Adipose tissue (tissue), 3 donors: ENCODE measurements around the gene HOXA7. TPM values are rescaled to one million over a fixed set of nuclear protein-coding genes. Genes with fewer than 3 reads are reported as not detected.

Experiments used
- H3K27ac ChIP-seq: one replicate; pipeline ENCODE4 v1.5.1; 2013; ENCODE audit warnings: low read depth, low read length
- WGBS, 3 donors: extraction: QIAGEN DNeasy Blood & Tissue Kit; methylation state at CpG; one replicate each; pipeline ENCODE4 v1.1.7; 2013; 5-methylcytosine and 5-hydroxymethylcytosine counted together
- polyA plus RNA-seq, 3 donors: library from polyadenylated mRNA; stranded (reverse); fragments of 200-250 nt; gene quantifications; one replicate each; pipeline ENCODE4 v1.2.3, GENCODE V29; 2013
- donor health status: healthy with polysubstance abuse.
- donor health status: Bipolar disorder and iron deficiency.
- donor health status: healthy.

The HOXA7 gene
- polyA plus RNA-seq, 3 donors = 1.3 to 10.8 (median 5.2) TPM

GRCh38 chr7:27173956-27174873 is 17.7 kb upstream of the HOXA7 start, which contains the start of gene HOXA10:
HOXA10 (minus strand) TSS chr7:27174320; CDS start chr7:27174306, 14 bp downstream.
- H3K27ac ChIP-seq = no peak within 1 kb of the TSS
- WGBS, 3 donors = 8 to 9% (median 8%) methylated on average over 67 to 82 of the region's 82 CpGs

GRCh38 chr7:27173511-27173955 is 17.1 kb upstream of the HOXA7 start:
- 1% methylated on average over 39 to 59 of the region's 59 CpGs for WGBS, 3 donors
- no peak overlapping the region for H3K27ac ChIP-seq

GRCh38 chr7:27172823-27173510 is 16.5 kb upstream of the HOXA7 start:
- H3K27ac ChIP-seq = no peak overlapping the region
- 2 to 3% (median 2%) methylated on average over 52 to 58 of the region's 58 CpGs for WGBS, 3 donors

- no peak overlapping the region for H3K27ac ChIP-seq
- 10 to 18% (median 12%) methylated on average over 10 of the region's 10 CpGs for WGBS, 3 donors
These were observed 15.9 kb upstream of the HOXA7 start for GRCh38 chr7:27172315-27172774.

GRCh38 chr7:27171637-27172314 is 15.3 kb upstream of the HOXA7 start:
- WGBS, 3 donors = 8 to 24% (median 17%) methylated on average over 30 of the region's 30 CpGs
- no peak overlapping the region for H3K27ac ChIP-seq

GRCh38 chr7:27171325-27171636 is 14.8 kb upstream of the HOXA7 start:
- WGBS, 3 donors = 13 to 28% (median 16%) methylated on average over 8 of the region's 8 CpGs
- no peak overlapping the region for H3K27ac ChIP-seq

- 21 to 35% (median 31%) methylated on average over 11 of the region's 11 CpGs for WGBS, 3 donors
- H3K27ac ChIP-seq = no peak overlapping the region
These were observed 14.2 kb upstream of the HOXA7 start for GRCh38 chr7:27170426-27171324.

GRCh38 chr7:27169658-27170425 is 13.4 kb upstream of the HOXA7 start:
- WGBS, 3 donors = 7 to 18% (median 8%) methylated on average over 26 to 44 of the region's 46 CpGs

GRCh38 chr7:27168265-27168947 is 11.9 kb upstream of the HOXA7 start:
- WGBS, 3 donors = 17 to 30% (median 26%) methylated on average over 25 of the region's 25 CpGs

More at GRCh38 chr7:27169658-27170425, 13.4 kb upstream of the HOXA7 start:
- no peak overlapping the region for H3K27ac ChIP-seq

GRCh38 chr7:27167916-27168264 is 11.4 kb upstream of the HOXA7 start:
- 26 to 39% (median 35%) methylated on average over 4 of the region's 4 CpGs for WGBS, 3 donors
- no peak overlapping the region for H3K27ac ChIP-seq

More at GRCh38 chr7:27168265-27168947, 11.9 kb upstream of the HOXA7 start:
- no peak overlapping the region for H3K27ac ChIP-seq

GRCh38 chr7:27166531-27167505 is 10.3 kb upstream of the HOXA7 start:
- no peak overlapping the region for H3K27ac ChIP-seq
- WGBS, 3 donors = 13 to 31% (median 19%) methylated on average over 50 of the region's 50 CpGs

GRCh38 chr7:27165996-27166530 is 9.6 kb upstream of the HOXA7 start:
- no peak overlapping the region for H3K27ac ChIP-seq
- 5 to 12% (median 11%) methylated on average over 42 to 46 of the region's 46 CpGs for WGBS, 3 donors

- H3K27ac ChIP-seq = no peak within 1 kb of the TSS
- 2 to 5% (median 5%) methylated on average over 75 to 82 of the region's 82 CpGs for WGBS, 3 donors
These were observed 8.9 kb upstream of the HOXA7 start, which contains the start of gene HOXA9 for GRCh38 chr7:27165089-27165995. HOXA9 (minus strand) TSS chr7:27165537; CDS start chr7:27165457, 80 bp downstream.

- 5 to 11% (median 10%) methylated on average over 46 to 47 of the region's 47 CpGs for WGBS, 3 donors
- H3K27ac ChIP-seq = no peak overlapping the region
These were observed 8.1 kb upstream of the HOXA7 start for GRCh38 chr7:27164367-27165088.
